Heart right ventricle (tissue), 16 donors: ENCODE measurements around the gene EOGT. TPM values are rescaled to one million over a fixed set of nuclear protein-coding genes. Genes with fewer than 3 reads are reported as not detected.
A peak's percentile ranks its signal among the peaks of the same experiment; 100 is the strongest.

Source experiments
- ATAC-seq, 8 donors: fragments of 200-7000 bp; cut with Tn5 transposase; one replicate each; pipeline ENCODE4 v1.9.1; 2020; ENCODE audit warnings: mild to moderate bottlenecking in 8 of 8, moderate library complexity in 8 of 8, moderate number of reproducible peaks in 1 of 8
- DNase-seq, 2 donors: peaks; one replicate each; pipeline ENCODE4 v3.0.0-alpha.2; 2020
- H3K27ac ChIP-seq, 10 donors: fragments of 200-600 bp; sonication (generic) in 2 of 10; one replicate each; pipeline versions ENCODE4 v1.5.0 to v1.8.0; 2020 to 2022; ENCODE audit warnings: mild to moderate bottlenecking in 3 of 10
- H3K27me3 ChIP-seq, 7 donors: fragments of 200-600 bp; one replicate each; pipeline ENCODE4 v1.8.0; 2021 to 2022; ENCODE audit warnings: mild to moderate bottlenecking in 2 of 7
- H3K36me3 ChIP-seq, 9 donors: fragments of 200-600 bp; sonication (generic) in 1 of 9; one replicate each; pipeline versions ENCODE4 v1.5.0 to v1.8.0; 2020 to 2022; ENCODE audit warnings: mild to moderate bottlenecking in 2 of 9
- H3K4me1 ChIP-seq, 9 donors: fragments of 200-600 bp; sonication (generic) in 1 of 9; one replicate each; pipeline versions ENCODE4 v1.5.0 to v1.8.0; 2020 to 2022; ENCODE audit warnings: mild to moderate bottlenecking in 4 of 9
- H3K4me3 ChIP-seq, 10 donors: fragments of 200-600 bp; sonication (generic) in 2 of 10; one replicate each; pipeline versions ENCODE4 v1.5.0 to v1.8.0; 2020 to 2022; ENCODE audit warnings: mild to moderate bottlenecking in 7 of 10, moderate library complexity in 2 of 10
- H3K9me3 ChIP-seq, 11 donors: fragments of 200-600 bp in 10 of 11; sonication (generic) in 2 of 11; one replicate each; pipeline versions ENCODE4 v1.5.0 to v1.8.0; 2013 to 2022; ENCODE audit warnings: mild to moderate bottlenecking in 2 of 11, control low read depth in 1 of 11, moderate library complexity in 1 of 11
- CTCF ChIP-seq, 9 donors: fragments of 200-600 bp; sonication (generic) in 2 of 9; IDR thresholded peaks; one replicate each; pipeline versions ENCODE4 v1.5.0 to v1.8.0; 2021 to 2022; ENCODE audit warnings: antibody characterized with exemption in 9 of 9, mild to moderate bottlenecking in 5 of 9, moderate library complexity in 1 of 9
- WGBS, 2 donors: extraction: QIAGEN DNeasy Blood & Tissue Kit; methylation state at CpG; one replicate each; pipeline ENCODE4 v1.1.7; 2013; ENCODE audit warnings: inconsistent platforms in 1 of 2; 5-methylcytosine and 5-hydroxymethylcytosine counted together
- intact Hi-C, 10 donors: fragments of 100-400 bp; cut with DNase I; formaldehyde crosslinking; loops; one replicate each; pipeline versions ENCODE4 v1.11.1 to v1.14.2; 2022
- polyA plus RNA-seq, 2 donors: library from polyadenylated mRNA; stranded (reverse); fragments of 200-250 nt; gene quantifications; one replicate each; pipeline ENCODE4 v1.2.3, GENCODE V29; 2013
- total RNA-seq, 10 donors: library from RNA; stranded (reverse); fragmentation: NEBNext Ultra II Directional in 3 of 10; extraction: Animal tissue kit (Norgen Biotek cat#: 25700) in 3 of 10; gene quantifications; one replicate each; pipeline versions ENCODE4 v1.2.1 to v1.2.4, GENCODE V29; 2021 to 2023
- donor health status: Arrhythmogenic right ventricular cardiomyopathy.
- donor health status: ischemic (EF 13 %, LVEDD 7.1; RV severe dilation, severe dysfunction).
- donor health status: healthy with polysubstance abuse.
- donor health status: DM: no; HTN: yes; CAD: no.
- donor health status: DM: no; HTN: no; CAD: no.
- donor health status: ischemic (EF 25% LVEDD 6.9; RV normal size, moderate dysfunction).
- donor health status: ischemic (EF 25% LVEDD 5.7; RV mildly dilated, moderate dysfunction).
- donor health status: healthy.
- donor health status: DM: yes; HTN: yes; CAD: no.
- donor health status: Ischemic cardiomyopathy.
- donor health status: ischemic (EF 35%, LVEDD 5.7; RV mildly dilated, moderate dysfunction).
- donor health status: nonischemic (EF 11% LVEDD 7.7; RV severe dilation, severe dysfunction).
- donor health status: DM: yes; HTN: yes; CAD: no.
- donor health status: PGD.
- donor health status: ischemic (EF 29% LVEDD 5.4; RV normal size, mild dysfunction).
- donor health status: nonischemic (EF 23%, LVEDD 6.1; RV moderate dilation, normal function).

Gene EOGT
- total and polyA plus RNA-seq, 12 donors, result 8.8 to 66.5 (median 39.8) TPM

GRCh38 chr3:68996356-68996995 is 17.0 kb downstream of the EOGT start:
- no peak for TF ChIP-seq CTCF (IDR thresholded peaks at IDR 0.05)
- intact Hi-C loops, result no loop called here
- DNase-seq (no peak), ATAC-seq (peak in 7 of 8 donors; percentile 17 to 84 (median 69))
- no peaks in the 10 kb centered on the region for H3K27me3 ChIP-seq
- no peak overlapping the region for H3K4me3 ChIP-seq
- H3K9me3 ChIP-seq, result no peaks in the 10 kb centered on the region
- H3K27ac ChIP-seq, result no peak overlapping the region
- H3K36me3 ChIP-seq, result peaks cover 0 to 99% (median 21%) of the 10 kb centered on the region in 9 donors
- H3K4me1 ChIP-seq, result peaks cover 0 to 25% (median 0%) of the 10 kb centered on the region in 9 donors
- 49 to 59% methylated on average over 8 of the region's 8 CpGs for WGBS, 2 donors

GRCh38 chr3:68988740-68989139 is 24.7 kb downstream of the EOGT start:
- 95 to 97% methylated on average over 4 of the region's 4 CpGs for WGBS, 2 donors
- H3K4me3 ChIP-seq, result no peak overlapping the region
- no peaks in the 10 kb centered on the region for H3K27me3 ChIP-seq
- no peaks in the 10 kb centered on the region for H3K9me3 ChIP-seq
- H3K27ac ChIP-seq, result no peak overlapping the region
- DNase-seq (no peak), ATAC-seq (no peak)
- no peak for TF ChIP-seq CTCF (IDR thresholded peaks at IDR 0.05)
- peaks cover 0 to 98% (median 35%) of the 10 kb centered on the region in 9 donors for H3K36me3 ChIP-seq
- H3K4me1 ChIP-seq, result no peaks in the 10 kb centered on the region
- intact Hi-C loops, result no loop called here

- no peak overlapping the region for H3K27ac ChIP-seq
- ATAC-seq (no peak), DNase-seq (no peak)
- no peaks in the 10 kb centered on the region for H3K4me1 ChIP-seq
- peaks cover 0 to 98% (median 39%) of the 10 kb centered on the region in 9 donors for H3K36me3 ChIP-seq
- intact Hi-C loops, result no loop called here
- TF ChIP-seq CTCF (IDR thresholded peaks at IDR 0.05), result no peak
- no peaks in the 10 kb centered on the region for H3K27me3 ChIP-seq
- no peaks in the 10 kb centered on the region for H3K9me3 ChIP-seq
- 91 to 96% methylated on average over 6 of the region's 6 CpGs for WGBS, 2 donors
- no peak overlapping the region for H3K4me3 ChIP-seq
Observed at GRCh38 chr3:68987322-68987721, 26.2 kb downstream of the EOGT start.

GRCh38 chr3:68986496-68987208 is 26.8 kb downstream of the EOGT start:
- intact Hi-C loops, result no loop called here
- no peak for ATAC-seq
- Histone ChIP-seq H3K27me3 (no peaks in the 10 kb centered on the region), H3K27ac (no peak overlapping the region), H3K9me3 (no peaks in the 10 kb centered on the region), H3K4me3 (no peak overlapping the region), H3K4me1 (no peaks in the 10 kb centered on the region), H3K36me3 (peaks cover 0 to 99% (median 45%) of the 10 kb centered on the region in 9 donors)
- WGBS, 2 donors, result 91 to 94% methylated on average over 6 of the region's 6 CpGs
- no peak for TF ChIP-seq CTCF (IDR thresholded peaks at IDR 0.05)
- DNase-seq, result no peak
